H1 (cell line): ENCODE data around the gene ADPGK.

Source experiments
- ASH2L ChIP-seq: fragments of 200-600, 300-600 bp; sonication (generic); IDR thresholded peaks from one replicate; pipeline ENCODE4 v1.7.1; 2017; ENCODE audit warnings: low read length
- ATF2 ChIP-seq: IDR thresholded peaks from 2 replicates; pipeline ENCODE4 v1.6.1; 2012; ENCODE audit warnings: low read length, inconsistent platforms
- BACH1 ChIP-seq: IDR thresholded peaks from 2 replicates; pipeline ENCODE4 v1.6.1; 2012; ENCODE audit warnings: low read length, improper control_type of control experiment
- CHD2 ChIP-seq: IDR thresholded peaks from 2 replicates; pipeline ENCODE4 v1.6.1; 2012; ENCODE audit warnings: low read length, improper control_type of control experiment
- CTCF ChIP-seq, 3 experiments: IDR thresholded peaks; 1 replicate in 2 of 3; 2 replicates in 1 of 3; pipeline versions ENCODE4 v1.5.1 to v1.6.1; 2011; ENCODE audit warnings: low read length in 3 of 3, mild to moderate bottlenecking in 3 of 3, inconsistent platforms in 2 of 3, low read depth in 1 of 3, moderate library complexity in 1 of 3; ENCODE audit not compliant: insufficient read depth in 1 of 3; ENCODE audit errors: control extremely low read depth in 1 of 3
- EZH2 ChIP-seq: fragments of 200-600 bp; sonication (generic); IDR thresholded peaks from 2 replicates; pipeline ENCODE4 v1.7.1; 2012; ENCODE audit warnings: low read depth, mild to moderate bottlenecking, moderate library complexity, low read length, inconsistent platforms; ENCODE audit not compliant: severe bottlenecking
- JUND ChIP-seq: IDR thresholded peaks from 2 replicates; pipeline ENCODE4 v1.6.1; 2011; ENCODE audit warnings: mild to moderate bottlenecking, improper control_type of control experiment, low read length
- MAX ChIP-seq: IDR thresholded peaks from 2 replicates; pipeline ENCODE4 v1.6.1; 2012; ENCODE audit warnings: inconsistent platforms
- POLR2A ChIP-seq, 2 experiments: IDR thresholded peaks; 1 replicate in 1 of 2; 2 replicates in 1 of 2; pipeline ENCODE4 v1.6.1; 2011; ENCODE audit warnings: low read depth in 2 of 2, low read length in 2 of 2, mild to moderate bottlenecking in 2 of 2; ENCODE audit errors: control extremely low read depth in 1 of 2
- POLR2AphosphoS5 ChIP-seq: IDR thresholded peaks from 2 replicates; pipeline ENCODE4 v1.6.1; 2011; ENCODE audit warnings: low read depth, low read length
- RAD21 ChIP-seq, 2 experiments: IDR thresholded peaks in 1 of 2; conservative IDR thresholded peaks in 1 of 2; 2 replicates each; pipeline ENCODE4 v1.6.1; 2011; ENCODE audit warnings: low read depth in 2 of 2, low read length in 2 of 2, improper control_type of control experiment in 1 of 2, inconsistent platforms in 1 of 2, mild to moderate bottlenecking in 1 of 2, moderate library complexity in 1 of 2
- RXRA ChIP-seq: IDR thresholded peaks from 2 replicates; pipeline ENCODE4 v1.6.1; 2011; ENCODE audit warnings: low read depth, mild to moderate bottlenecking, low read length, moderate library complexity; ENCODE audit not compliant: insufficient read depth
- SP1 ChIP-seq: IDR thresholded peaks from 2 replicates; pipeline ENCODE4 v1.6.1; 2011; ENCODE audit warnings: low read depth, low read length
- YY1 ChIP-seq: IDR thresholded peaks from 2 replicates; pipeline ENCODE4 v1.6.1; 2011; ENCODE audit warnings: low read depth, mild to moderate bottlenecking, low read length

DNA sequence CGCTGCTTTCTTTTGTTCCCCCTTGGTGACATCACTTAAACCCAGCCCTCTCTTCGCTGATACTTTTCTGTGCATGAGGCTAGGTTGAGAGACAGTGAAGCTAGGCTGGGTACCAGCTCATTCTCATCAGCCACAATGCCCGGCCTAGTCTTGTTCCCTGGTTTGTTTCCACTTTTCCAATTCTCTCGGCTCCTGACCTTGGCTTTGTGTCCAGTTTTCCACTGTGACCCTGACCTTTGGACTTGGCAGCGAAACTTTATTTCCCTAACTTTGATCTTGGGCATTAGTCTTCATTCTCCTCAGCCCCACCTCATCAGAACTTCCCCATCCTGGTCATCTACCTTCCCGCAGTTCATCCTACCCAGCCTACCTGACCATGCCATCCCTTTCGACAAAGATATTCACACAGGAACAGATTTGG, 908 bp upstream of the ADPGK start:
- TF ChIP-seq CTCF (IDR thresholded peaks at IDR 0.05; ENCODE audit: control extremely low read depth in 1 of 3, insufficient read depth in 1 of 3, low read depth in 1 of 3, low read length in 3 of 3): no peak
- no peak for TF ChIP-seq POLR2AphosphoS5
- TF ChIP-seq ATF2: no peak
- no peak for TF ChIP-seq BACH1
- peak; percentile 27 for TF ChIP-seq EZH2
- TF ChIP-seq CHD2: no peak
- TF ChIP-seq RXRA: no peak
- TF ChIP-seq SP1: no peak
- TF ChIP-seq POLR2A (IDR thresholded peaks at IDR 0.05; ENCODE audit: control extremely low read depth in 1 of 2, low read depth in 2 of 2, low read length in 2 of 2): no peak
- no peak for TF ChIP-seq YY1
- no peak for TF ChIP-seq ASH2L
- TF ChIP-seq JUND: no peak
- TF ChIP-seq MAX: no peak
- TF ChIP-seq RAD21 (IDR thresholded peaks at IDR 0.05 in 1 of 2, conservative IDR thresholded peaks at IDR 0.05 in 1 of 2; ENCODE audit: low read depth in 2 of 2, low read length in 2 of 2): no peak
